ENCODE data around the gene DLG1.

- TF ChIP-seq CTCF (conservative IDR thresholded peaks at IDR 0.05; ENCODE audit: low read length) (no peak), EZH2phosphoT487 (IDR thresholded peaks at IDR 0.05; ENCODE audit: borderline replicate concordance, low read depth, low read length) (no peak)
Observed at GRCh38 chr3:197295871-197296270, 2.5 kb downstream of the DLG1 start.
